HG02970 (cell line): ENCODE data around the gene ZBTB20.

Source experiments
- ATAC-seq: cut with Tn5 transposase; IDR thresholded peaks from one replicate; pipeline ENCODE4 v1.9.1; 2021; ENCODE audit warnings: mild to moderate bottlenecking, moderate library complexity, moderate number of reproducible peaks; ENCODE audit not compliant: unreplicated experiment, low FRiP score

ZBTB20 gene

DNA sequence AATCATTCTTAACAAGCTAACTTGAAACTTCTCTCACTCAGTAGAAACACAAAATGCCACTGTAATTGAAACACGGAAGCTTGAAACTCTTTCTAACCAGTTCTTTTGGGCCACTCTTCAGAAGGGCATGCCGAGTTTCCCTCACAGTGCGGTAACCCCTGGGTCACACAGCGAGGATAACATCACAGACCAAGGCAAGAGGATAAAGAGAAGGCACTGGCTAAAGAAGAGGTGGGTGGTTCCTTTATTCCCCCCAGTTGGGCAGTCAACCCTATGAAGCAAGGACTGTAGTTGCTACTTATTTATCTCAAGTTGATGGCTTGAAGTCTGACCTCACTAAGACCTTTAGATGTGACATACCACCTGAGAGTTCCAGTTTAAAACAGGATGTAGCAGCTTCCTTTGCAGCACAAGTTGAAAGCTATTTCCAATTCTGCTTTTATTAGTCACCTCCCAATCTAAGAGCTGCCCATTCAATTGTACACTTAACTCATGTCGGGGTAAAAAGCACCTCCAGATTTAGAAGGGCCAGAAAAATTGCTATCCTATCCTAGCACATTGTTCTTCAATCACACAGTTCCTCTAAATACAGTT, 580.8 kb downstream of the ZBTB20 start:
- ATAC-seq: no peak

GRCh38 chr3:114565216-114565615, 581.9 kb downstream of the ZBTB20 start:
- no peak for ATAC-seq

- no peak for ATAC-seq
Observed at GRCh38 chr3:114563720-114564119, 583.4 kb downstream of the ZBTB20 start.

- ATAC-seq: no peak
Observed at GRCh38 chr3:114562557-114562956, 584.5 kb downstream of the ZBTB20 start.

GRCh38 chr3:114558271-114558670, 588.8 kb downstream of the ZBTB20 start:
- no peak for ATAC-seq

- no peak for ATAC-seq
Observed at GRCh38 chr3:114557791-114558190, 589.3 kb downstream of the ZBTB20 start.

GRCh38 chr3:114556657-114557213, 590.4 kb downstream of the ZBTB20 start:
- no peak for ATAC-seq

DNA sequence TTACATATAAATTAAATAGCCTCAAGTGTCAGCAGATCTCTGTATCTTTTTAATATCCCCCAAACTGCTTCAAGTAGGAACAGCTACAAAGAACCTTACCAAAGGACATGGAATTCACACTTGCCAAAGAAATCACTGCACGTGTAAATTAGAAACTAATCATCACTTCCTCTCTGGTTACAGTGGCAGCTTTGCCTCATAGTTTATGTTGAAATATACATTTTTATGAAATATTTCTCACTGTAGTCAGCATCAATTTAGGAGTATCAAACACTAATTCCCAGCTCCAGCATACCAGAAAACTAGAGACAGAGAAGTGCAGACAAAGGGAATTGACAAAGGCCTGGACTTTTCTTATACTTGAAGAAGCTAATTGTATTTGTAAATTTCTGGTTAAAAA, 592.4 kb downstream of the ZBTB20 start:
- ATAC-seq: no peak

GRCh38 chr3:114553949-114554593, 593.0 kb downstream of the ZBTB20 start:
- no peak for ATAC-seq

- ATAC-seq: no peak
Observed at GRCh38 chr3:114552527-114552812, 594.6 kb downstream of the ZBTB20 start.

GRCh38 chr3:114551770-114552526, 595.1 kb downstream of the ZBTB20 start:
- ATAC-seq: no peak

DNA sequence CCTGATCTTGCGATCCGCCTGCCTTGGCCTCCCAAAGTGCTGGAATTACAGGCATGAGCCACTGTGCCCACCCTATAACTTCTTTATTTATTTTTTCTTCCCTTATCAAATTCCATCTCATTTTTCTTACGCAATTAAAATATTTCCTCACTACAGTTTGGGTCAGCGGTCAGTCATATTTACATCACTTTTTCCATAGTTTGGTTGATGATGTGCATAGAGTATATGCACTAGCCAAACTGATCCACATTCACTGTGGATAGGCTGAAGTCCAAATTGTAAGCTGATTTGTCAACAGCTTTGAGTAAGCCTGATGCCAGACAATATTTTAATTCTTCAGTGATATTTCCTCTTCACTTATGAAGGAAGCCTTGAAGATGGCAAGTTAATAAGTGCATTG, 596.9 kb downstream of the ZBTB20 start:
- no peak for ATAC-seq

- ATAC-seq: no peak
Observed at GRCh38 chr3:114545193-114545592, 601.9 kb downstream of the ZBTB20 start.

DNA sequence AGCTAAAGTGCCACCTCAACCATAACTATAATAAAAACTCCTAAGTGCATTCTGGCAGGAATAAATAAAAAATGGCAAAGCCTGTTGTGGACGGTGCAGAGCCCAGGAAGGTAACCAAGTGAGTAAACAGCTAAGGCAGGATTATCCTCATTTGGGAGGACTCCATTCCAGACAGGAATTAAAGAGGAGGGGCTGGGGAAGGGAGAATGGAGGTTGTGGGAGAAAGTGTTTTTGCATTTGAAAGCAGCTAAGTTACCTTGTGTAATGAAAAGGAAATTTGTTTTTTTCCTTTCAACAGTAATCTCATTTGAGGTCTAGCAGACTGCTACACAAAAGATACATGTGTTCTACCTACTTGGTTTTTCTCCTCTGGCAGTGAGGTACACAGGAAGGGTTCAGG, 604.7 kb downstream of the ZBTB20 start:
- ATAC-seq: no peak

DNA sequence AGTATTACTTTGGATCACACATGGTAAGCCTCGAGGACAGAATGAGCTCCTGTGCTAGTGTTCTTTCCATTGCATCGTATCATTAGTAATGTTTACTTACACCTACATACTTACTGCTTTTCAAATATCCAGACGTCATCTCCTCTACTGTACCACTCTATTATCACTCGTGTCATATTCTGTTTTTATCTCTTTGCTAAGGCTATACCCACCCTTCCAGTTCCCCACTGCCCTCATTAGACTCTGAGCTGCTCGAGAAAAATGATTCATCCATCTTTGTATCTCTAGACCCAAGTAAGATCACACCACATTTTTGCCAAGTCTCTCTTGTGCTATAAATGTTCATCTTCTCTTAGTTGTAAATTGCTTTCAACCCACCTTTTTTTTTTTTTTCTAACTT, 607.6 kb downstream of the ZBTB20 start:
- ATAC-seq: no peak

DNA sequence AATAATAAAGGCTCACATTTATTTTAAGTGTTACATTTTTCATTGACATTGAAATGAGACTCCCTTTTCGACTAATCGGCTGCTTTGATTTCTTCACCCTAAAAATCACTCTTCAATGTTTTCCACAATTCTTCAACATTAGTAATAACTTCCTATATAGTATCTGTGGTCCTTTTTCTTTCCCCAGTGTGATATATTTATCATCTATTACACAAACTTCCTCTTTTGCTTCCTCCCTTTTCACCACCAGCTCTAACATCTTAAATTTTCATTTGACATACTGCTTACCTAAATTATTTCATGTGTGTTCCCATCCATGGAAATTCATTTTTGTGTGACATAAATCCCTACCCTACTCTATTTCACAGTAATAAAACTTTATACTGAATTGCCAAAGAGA, 608.9 kb downstream of the ZBTB20 start:
- ATAC-seq: no peak

- ATAC-seq: no peak
Observed at GRCh38 chr3:114528517-114528916, 618.6 kb downstream of the ZBTB20 start.

DNA sequence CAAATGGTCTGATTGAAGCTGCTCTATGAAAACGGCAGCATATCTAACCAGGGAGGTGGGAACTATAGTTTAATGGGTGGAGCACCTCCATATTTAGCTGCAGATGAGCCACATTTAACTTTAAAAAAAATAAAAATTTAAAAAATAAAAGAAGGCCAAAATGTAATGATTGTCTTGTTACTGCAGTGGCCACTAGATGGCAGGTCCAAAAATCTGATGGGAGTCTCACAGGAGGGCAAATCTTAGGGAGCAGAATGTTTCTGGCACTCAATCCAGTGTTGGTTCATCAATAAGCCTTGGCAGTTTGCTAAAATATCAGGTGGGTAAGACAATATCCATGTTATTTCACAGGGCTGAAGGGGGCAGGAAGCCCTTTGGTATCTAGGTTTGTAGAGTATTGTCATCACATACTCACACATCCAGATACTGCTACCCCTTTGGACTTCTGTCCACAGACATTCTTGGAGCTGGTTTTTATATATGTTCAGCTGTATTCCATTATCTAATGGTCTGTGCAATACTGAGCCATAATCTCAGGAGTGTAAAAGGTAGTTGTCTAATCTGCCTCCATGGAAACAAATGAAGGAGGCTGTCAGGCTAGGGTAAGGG, 619.9 kb downstream of the ZBTB20 start:
- ATAC-seq: no peak

GRCh38 chr3:114525278-114525677, 621.8 kb downstream of the ZBTB20 start:
- ATAC-seq: no peak

DNA sequence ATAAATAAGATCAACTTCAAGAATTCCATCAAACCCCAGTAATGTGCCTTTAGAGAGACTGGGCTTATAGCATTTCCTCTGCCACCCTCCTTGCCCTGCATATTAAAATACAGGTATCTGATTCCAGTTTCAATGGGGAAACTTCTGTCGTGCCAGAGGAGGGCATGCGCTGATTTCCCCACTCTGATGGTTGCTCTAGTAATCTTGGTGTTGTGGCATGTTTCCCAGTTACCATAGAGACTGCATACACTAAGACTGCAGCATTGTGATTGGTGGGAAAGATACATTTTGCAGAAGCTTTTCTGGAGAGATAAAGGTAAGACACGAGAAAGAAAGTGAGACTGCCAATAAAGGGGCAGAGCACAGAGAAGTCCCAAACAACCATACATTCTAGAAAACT, 627.7 kb downstream of the ZBTB20 start:
- no peak for ATAC-seq

DNA sequence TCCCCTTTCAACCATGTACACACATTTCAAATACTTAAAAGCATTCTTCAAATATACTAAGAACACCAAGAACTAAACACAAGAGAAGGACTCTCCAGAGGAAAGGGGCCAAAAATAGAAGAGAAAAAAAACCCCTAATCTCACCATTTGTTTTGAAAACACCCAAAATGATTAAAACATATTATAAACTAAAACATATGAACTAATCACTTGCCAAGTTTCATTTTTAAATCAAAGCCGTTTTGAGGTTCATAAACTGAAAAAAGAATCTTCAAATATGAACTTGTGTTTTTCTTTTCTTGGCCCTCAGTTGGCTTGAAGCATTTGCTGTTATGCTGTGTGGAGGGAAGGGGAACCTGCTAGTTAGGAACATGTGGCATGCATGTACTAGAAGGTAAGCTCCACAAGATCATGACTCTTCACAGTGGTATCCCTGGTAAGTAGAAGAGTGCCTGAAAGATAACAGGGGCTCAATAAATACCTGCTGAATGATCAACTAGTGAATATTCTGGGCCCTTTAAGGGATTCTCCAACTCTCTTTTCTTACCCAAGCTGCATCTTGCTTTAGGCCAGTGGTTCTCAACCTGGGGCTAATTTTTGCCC, 628.8 kb downstream of the ZBTB20 start:
- no peak for ATAC-seq
